NT2/D1 (cell line): ENCODE data around the gene CDC14C.
"Not testable (repeated sequence)": the region's sequence is repeated elsewhere in the genome, so short reads cannot be mapped to it uniquely, and the experiment has no call there.

Experiments
- DNase-seq: peaks from one replicate; pipeline ENCODE4 v3.0.0-alpha.2; 2011; ENCODE audit warnings: low read depth, low spot score
- H3K27me3 ChIP-seq: 2 replicates; pipeline ENCODE4 v1.6.0; 2011; ENCODE audit warnings: mild to moderate bottlenecking; ENCODE audit not compliant: insufficient read length, insufficient read depth
- H3K36me3 ChIP-seq: 2 replicates; pipeline ENCODE4 v1.6.1; 2011; ENCODE audit warnings: mild to moderate bottlenecking, low read length, mixed read lengths; ENCODE audit not compliant: insufficient read depth, insufficient read length
- H3K4me1 ChIP-seq: 2 replicates; pipeline ENCODE4 v1.5.1; 2011; ENCODE audit not compliant: insufficient read depth, insufficient read length
- H3K4me3 ChIP-seq: 2 replicates; pipeline ENCODE4 v1.5.1; 2011; ENCODE audit warnings: low read depth; ENCODE audit not compliant: insufficient read length
- H3K9ac ChIP-seq: 2 replicates; pipeline ENCODE4 v1.6.0; 2011; ENCODE audit warnings: low read depth; ENCODE audit not compliant: insufficient read length
- H3K9me3 ChIP-seq: 2 replicates; pipeline ENCODE4 v1.5.1; 2011; ENCODE audit warnings: mild to moderate bottlenecking, low read length; ENCODE audit not compliant: insufficient read depth
- SUZ12 ChIP-seq: IDR thresholded peaks from 2 replicates; pipeline ENCODE4 v1.6.1; 2011; ENCODE audit not compliant: insufficient read length, insufficient read depth; ENCODE audit errors: extremely low read depth
- YY1 ChIP-seq: IDR thresholded peaks from 2 replicates; pipeline ENCODE4 v1.6.1; 2011; ENCODE audit not compliant: insufficient read length, insufficient read depth
- ZNF274 ChIP-seq: IDR thresholded peaks from 2 replicates; pipeline ENCODE4 v1.6.1; 2011; ENCODE audit warnings: mild to moderate bottlenecking, low read depth, low read length

Gene CDC14C

DNA sequence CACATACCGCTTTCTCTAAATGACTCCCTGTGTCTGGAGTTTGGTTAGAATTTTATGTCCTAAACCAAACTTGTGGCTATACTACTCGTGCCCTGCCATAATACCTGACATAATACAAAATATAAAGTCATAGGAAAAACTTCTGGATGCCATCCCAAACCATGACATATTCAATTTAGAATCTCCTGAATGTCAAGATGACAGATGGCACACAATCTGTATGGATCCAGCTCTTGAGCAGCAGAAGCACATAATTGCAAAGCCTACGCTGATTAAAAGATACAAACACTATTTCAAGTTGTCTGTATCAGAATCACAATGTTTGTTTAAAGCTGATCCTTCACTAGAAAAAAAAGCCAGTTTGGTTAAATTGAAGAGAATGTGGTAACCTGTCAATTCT is 22.4 kb upstream of the CDC14C start:
- Histone ChIP-seq H3K4me1 (no peaks in the 10 kb centered on the region), H3K27me3 (no peaks in the 10 kb centered on the region), H3K9me3 (no peaks in the 10 kb centered on the region; the same call in 1 of the 2 replicates), H3K4me3 (no peak overlapping the region), H3K36me3 (no peaks in the 10 kb centered on the region), H3K9ac (no peak overlapping the region)
- no peak for DNase-seq
- no peak for TF ChIP-seq SUZ12
- no peak for TF ChIP-seq ZNF274
- no peak for TF ChIP-seq YY1

DNA sequence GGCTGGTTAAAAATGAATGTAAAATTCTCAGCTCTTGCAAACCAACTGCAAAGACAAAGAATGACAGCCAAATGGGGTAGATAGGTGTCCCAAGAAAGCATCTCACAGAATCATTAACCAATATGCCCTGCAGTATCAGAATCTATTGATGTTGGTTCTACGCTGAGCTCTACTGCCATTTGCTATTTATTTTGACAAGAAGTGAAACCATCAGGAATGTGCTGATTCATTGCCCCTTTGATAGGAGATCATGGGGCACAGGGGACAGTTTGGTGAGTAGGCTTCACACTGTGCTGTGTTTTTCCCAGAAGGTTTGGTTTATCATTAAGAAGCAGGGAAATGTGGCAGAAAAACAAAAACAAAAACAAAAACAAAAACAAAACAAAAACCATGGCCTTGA is 19.4 kb upstream of the CDC14C start:
- no peaks in the 10 kb centered on the region for H3K4me1 ChIP-seq
- H3K27me3 ChIP-seq = no peaks in the 10 kb centered on the region
- no peaks in the 10 kb centered on the region for H3K36me3 ChIP-seq
- H3K9me3 ChIP-seq = no peaks in the 10 kb centered on the region; the same call in 1 of the 2 replicates
- DNase-seq = no peak
- no peak overlapping the region for H3K9ac ChIP-seq
- TF ChIP-seq ZNF274 = no peak
- TF ChIP-seq YY1 = no peak
- TF ChIP-seq SUZ12 = no peak
- H3K4me3 ChIP-seq = no peak overlapping the region

DNA sequence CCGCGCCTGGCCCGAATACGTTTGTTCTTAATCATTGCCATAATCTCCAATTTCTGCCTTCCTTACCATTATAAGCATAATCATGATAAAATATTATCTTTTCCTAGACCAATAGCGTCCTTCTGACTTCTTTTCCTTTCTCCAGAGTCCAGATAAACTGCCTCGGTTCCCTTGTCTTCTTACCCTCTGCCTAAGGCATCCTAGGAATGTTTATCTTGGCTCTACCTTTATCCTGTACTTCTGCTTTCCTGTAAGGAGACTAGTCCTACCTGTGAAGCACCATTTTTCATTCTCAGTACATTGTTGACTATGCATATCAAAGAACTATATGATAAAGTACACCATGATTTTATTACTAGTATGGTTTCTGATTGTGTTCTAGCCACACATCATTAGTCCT is 18.7 kb upstream of the CDC14C start:
- not testable (repeated sequence) for H3K4me1 ChIP-seq, H3K9ac ChIP-seq, DNase-seq, H3K27me3 ChIP-seq, H3K4me3 ChIP-seq, H3K9me3 ChIP-seq, H3K36me3 ChIP-seq

DNA sequence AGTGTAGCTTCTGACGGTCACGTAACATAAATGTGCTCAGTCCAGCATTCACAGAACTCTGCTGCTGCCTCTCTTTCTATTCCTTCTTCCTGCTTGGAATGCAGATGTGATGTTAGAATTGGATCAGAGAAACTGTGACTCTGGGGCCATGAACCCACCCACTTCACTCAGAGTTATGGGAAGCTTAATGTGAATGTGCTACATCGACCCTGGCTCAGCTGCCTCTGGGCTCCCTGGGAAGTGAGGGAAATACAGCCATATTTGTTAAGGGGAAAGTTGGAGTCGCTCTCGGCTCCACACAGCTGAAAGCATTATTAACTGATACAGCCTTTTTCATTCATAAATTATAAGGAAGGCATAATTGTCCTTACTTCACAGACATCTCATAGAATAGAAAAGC is 14.5 kb upstream of the CDC14C start:
- not testable (repeated sequence) for H3K27me3 ChIP-seq, H3K4me3 ChIP-seq, H3K4me1 ChIP-seq, DNase-seq, H3K36me3 ChIP-seq, H3K9ac ChIP-seq, H3K9me3 ChIP-seq

DNA sequence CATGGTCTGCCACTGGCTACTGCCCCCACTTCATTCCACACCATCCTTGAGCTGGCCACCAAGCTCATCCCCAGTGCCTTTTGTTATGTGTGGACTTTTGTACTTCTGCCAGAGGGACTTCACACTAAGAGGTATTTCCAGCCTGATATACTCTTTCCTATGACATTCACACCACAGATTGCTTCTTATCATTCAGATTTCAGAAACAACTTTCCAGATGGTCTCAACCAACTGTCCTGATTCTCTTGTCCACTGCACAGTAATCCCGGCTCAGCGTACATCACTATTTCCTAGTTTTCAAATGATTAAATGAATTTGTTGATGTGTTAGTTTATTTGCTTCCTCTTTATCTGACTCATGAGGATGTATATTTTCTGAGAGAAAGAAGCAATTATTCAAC is 7.1 kb downstream of the CDC14C start:
- no peaks in the 10 kb centered on the region for H3K36me3 ChIP-seq
- TF ChIP-seq ZNF274 (no peak), YY1 (no peak), SUZ12 (no peak)
- no peaks in the 10 kb centered on the region for H3K4me1 ChIP-seq
- no peaks in the 10 kb centered on the region for H3K9me3 ChIP-seq
- H3K4me3 ChIP-seq = no peak overlapping the region
- no peak overlapping the region for H3K9ac ChIP-seq
- no peaks in the 10 kb centered on the region for H3K27me3 ChIP-seq
- DNase-seq = no peak

DNA sequence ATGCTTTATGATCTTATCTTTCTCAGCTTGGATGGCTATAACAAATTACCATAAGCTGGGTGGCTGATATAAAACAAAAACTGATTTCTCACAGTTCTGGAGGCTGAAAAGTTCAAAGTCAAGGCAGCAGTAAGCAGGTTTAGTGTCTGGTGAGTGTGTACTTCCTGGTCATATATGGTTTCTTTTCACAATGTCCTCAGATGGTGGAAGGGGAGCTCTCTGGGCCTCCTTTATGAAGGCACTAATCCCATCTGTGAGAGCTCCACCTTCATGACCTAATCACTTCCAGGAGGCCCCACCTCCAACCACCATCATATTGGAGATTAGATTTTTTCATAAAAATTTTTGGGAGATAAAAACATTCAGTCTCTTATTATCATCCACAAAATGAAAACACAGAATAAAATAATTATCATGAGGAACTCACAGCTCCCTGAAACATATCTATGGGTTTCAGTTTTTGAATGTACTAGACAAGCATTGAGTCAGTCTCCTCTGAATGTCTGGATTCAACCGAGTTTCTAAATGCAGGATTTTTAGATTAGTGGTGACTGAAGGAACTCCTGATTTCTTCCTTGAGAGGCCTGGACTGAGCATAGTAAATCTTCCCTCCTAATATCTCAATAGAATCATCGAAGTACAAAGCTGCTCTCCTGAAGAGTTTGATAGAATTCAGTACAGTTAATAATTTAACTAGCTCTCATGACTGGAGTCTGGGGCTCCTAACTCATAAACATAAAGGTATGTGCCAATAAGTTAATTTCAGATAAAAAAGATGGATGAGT is 8.0 kb downstream of the CDC14C start:
- no peaks in the 10 kb centered on the region for H3K27me3 ChIP-seq
- H3K4me1 ChIP-seq = no peaks in the 10 kb centered on the region
- no peak overlapping the region for H3K4me3 ChIP-seq
- no peaks in the 10 kb centered on the region for H3K9me3 ChIP-seq
- DNase-seq = no peak
- TF ChIP-seq YY1 (no peak), ZNF274 (no peak), SUZ12 (no peak)
- no peak overlapping the region for H3K9ac ChIP-seq
- H3K36me3 ChIP-seq = no peaks in the 10 kb centered on the region

DNA sequence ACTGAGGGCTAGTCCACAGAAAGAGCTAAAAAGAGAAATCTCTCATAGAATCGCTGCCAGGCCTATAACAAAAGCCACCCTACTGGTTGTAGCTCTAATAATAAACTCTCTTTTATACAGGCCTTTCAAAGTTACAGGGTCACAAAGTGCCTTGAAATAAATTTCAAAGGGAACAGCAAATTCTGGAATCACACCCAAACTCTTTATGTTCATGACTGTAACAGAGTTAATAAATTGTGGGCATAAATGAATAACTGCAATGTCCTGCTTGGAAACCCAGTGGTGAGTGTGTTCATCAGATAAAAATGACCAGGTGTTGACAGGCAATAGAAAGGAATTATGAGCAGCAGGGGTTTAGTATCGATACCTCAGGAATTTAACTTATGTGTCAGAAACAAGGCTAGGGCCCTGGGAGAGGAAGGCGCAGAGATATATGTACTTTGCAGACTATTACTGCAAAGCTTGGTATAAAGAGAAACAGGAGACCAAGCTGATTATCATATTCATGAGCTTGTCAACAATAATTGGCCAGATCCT is 9.3 kb downstream of the CDC14C start:
- no peaks in the 10 kb centered on the region for H3K4me1 ChIP-seq
- H3K36me3 ChIP-seq = no peaks in the 10 kb centered on the region
- no peak for DNase-seq
- H3K4me3 ChIP-seq = no peak overlapping the region
- H3K9me3 ChIP-seq = no peaks in the 10 kb centered on the region
- H3K27me3 ChIP-seq = no peaks in the 10 kb centered on the region
- H3K9ac ChIP-seq = no peak overlapping the region
- TF ChIP-seq YY1 = no peak
- no peak for TF ChIP-seq ZNF274

DNA sequence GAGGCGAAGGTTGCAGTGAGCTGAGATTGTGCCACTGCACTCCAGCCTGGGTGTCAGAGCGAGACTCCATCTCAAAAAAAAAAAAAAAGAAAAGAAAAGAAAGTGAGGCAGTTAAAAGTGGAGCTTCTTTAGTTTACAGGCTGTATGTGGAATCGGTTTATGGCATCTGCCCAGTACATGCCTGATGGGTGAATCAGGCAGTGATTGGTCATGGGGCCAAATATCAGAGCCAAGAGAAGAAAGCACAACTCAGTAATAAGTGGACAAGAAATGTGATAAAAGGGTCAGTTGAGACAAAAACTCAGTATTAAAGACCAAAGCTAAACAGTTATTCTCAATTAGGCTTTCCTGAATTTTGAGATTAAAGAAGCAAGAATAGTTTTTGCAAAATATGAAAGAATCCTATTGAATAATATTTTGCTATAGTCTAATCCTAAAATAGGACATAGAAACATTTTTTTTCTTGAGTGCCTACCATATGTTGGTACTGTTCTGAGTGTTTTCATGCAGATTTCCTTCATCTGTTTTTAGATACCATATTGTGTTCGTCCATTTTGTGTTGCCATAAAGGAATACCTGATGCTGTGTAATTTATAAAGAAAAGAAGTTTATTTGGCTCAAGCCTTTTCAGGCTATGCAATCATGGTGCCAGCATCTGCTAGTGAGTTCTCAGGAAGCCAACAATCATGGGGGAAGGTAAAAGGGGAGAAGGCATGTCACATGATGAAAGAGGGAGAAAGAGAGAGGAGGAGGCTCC is 14.4 kb downstream of the CDC14C start:
- H3K27me3 ChIP-seq = no peaks in the 10 kb centered on the region
- H3K36me3 ChIP-seq = no peaks in the 10 kb centered on the region
- H3K9ac ChIP-seq = no peak overlapping the region
- no peaks in the 10 kb centered on the region for H3K9me3 ChIP-seq
- no peaks in the 10 kb centered on the region for H3K4me1 ChIP-seq
- no peak overlapping the region for H3K4me3 ChIP-seq
- TF ChIP-seq ZNF274 = no peak
- no peak for TF ChIP-seq YY1
- no peak for TF ChIP-seq SUZ12
- no peak for DNase-seq
